ENCODE data around the gene NOL3. TPM values are rescaled to one million over a fixed set of nuclear protein-coding genes. Genes with fewer than 3 reads are reported as not detected.

Gene NOL3
- polyA plus RNA-seq, 1 of the 3 experiments (the other 2 are of a cell fraction): 34.1 TPM

GRCh38 chr16:67166110-67166547 lies 4.2 kb upstream of the NOL3 start:
- H3F3A ChIP-seq (replicated peaks; ENCODE audit: insufficient read depth): peaks cover 22% of the 10 kb centered on the region
- H3K4me1 ChIP-seq (ENCODE audit: control insufficient read depth in 1 of 2, insufficient read depth in 2 of 2, low read depth in 1 of 2, low read length in 1 of 2): peaks cover 16 to 41% of the 10 kb centered on the region in 2 experiments; a peak in 2 of 4 replicates
- no peak overlapping the region for H3K27ac ChIP-seq (ENCODE audit: low read depth in 2 of 2, low read length in 1 of 2)
- no peaks in the 10 kb centered on the region for H3K9me3 ChIP-seq
- POLR2A ChIA-PET: no interaction called here
- no peak for DNase-seq
- no peaks in the 10 kb centered on the region for H3K9me2 ChIP-seq
- no peaks in the 10 kb centered on the region for H3K27me3 ChIP-seq (ENCODE audit: insufficient read depth)
- no peak overlapping the region for H3K4me3 ChIP-seq (ENCODE audit: low read depth in 2 of 2, low read length in 1 of 2)
- H2AFZ ChIP-seq (ENCODE audit: low read depth): no peak overlapping the region
- H3K79me2 ChIP-seq (ENCODE audit: insufficient read depth): peaks cover 3% of the 10 kb centered on the region; the same call in 1 of the 2 replicates
- H4K20me1 ChIP-seq (ENCODE audit: insufficient read depth): no peaks in the 10 kb centered on the region
- H3K4me2 ChIP-seq: no peak overlapping the region
- TF ChIP-seq POLR2AphosphoS5 (IDR thresholded peaks at IDR 0.05; ENCODE audit: low read depth, low read length) (no peak), EP300 (IDR thresholded peaks at IDR 0.05; ENCODE audit: borderline replicate concordance in 1 of 2, low read depth in 1 of 2, low read length in 1 of 2) (no peak), TAF1 (IDR thresholded peaks at IDR 0.05; ENCODE audit: borderline replicate concordance, low read depth, low read length) (no peak), ELF1 (IDR thresholded peaks at IDR 0.05) (no peak), NRF1 (IDR thresholded peaks at IDR 0.05; ENCODE audit: low read depth, low read length) (no peak), FOXM1 (IDR thresholded peaks at IDR 0.05; ENCODE audit: low read depth) (no peak)
- TF ChIP-seq, protein P1, sequence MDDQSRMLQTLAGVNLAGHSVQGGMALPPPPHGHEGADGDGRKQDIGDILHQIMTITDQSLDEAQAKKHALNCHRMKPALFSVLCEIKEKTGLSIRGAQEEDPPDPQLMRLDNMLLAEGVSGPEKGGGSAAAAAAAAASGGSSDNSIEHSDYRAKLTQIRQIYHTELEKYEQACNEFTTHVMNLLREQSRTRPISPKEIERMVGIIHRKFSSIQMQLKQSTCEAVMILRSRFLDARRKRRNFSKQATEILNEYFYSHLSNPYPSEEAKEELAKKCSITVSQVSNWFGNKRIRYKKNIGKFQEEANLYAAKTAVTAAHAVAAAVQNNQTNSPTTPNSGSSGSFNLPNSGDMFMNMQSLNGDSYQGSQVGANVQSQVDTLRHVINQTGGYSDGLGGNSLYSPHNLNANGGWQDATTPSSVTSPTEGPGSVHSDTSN (IDR thresholded peaks at IDR 0.05): no peak
- TF ChIP-seq, protein P2, sequence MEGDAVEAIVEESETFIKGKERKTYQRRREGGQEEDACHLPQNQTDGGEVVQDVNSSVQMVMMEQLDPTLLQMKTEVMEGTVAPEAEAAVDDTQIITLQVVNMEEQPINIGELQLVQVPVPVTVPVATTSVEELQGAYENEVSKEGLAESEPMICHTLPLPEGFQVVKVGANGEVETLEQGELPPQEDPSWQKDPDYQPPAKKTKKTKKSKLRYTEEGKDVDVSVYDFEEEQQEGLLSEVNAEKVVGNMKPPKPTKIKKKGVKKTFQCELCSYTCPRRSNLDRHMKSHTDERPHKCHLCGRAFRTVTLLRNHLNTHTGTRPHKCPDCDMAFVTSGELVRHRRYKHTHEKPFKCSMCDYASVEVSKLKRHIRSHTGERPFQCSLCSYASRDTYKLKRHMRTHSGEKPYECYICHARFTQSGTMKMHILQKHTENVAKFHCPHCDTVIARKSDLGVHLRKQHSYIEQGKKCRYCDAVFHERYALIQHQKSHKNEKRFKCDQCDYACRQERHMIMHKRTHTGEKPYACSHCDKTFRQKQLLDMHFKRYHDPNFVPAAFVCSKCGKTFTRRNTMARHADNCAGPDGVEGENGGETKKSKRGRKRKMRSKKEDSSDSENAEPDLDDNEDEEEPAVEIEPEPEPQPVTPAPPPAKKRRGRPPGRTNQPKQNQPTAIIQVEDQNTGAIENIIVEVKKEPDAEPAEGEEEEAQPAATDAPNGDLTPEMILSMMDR (IDR thresholded peaks at IDR 0.05): no peak
- WGBS (ENCODE audit: low lambda C conversion rate): 90% methylated on average over 5 of the region's 18 CpGs
- no peaks in the 10 kb centered on the region for H3K36me3 ChIP-seq (replicated peaks in 1 of 2; ENCODE audit: control insufficient read depth in 1 of 2, insufficient read depth in 2 of 2, low read length in 1 of 2)
- CTCF ChIA-PET: interaction anchor here (0.7 to 2.3 kb wide), 3 partner anchors 11 to 557 kb away, joined by 3 to 13 read pairs (median 3); no protein-coding TSS in a partner anchor
- H3K9ac ChIP-seq: no peak overlapping the region

DNA sequence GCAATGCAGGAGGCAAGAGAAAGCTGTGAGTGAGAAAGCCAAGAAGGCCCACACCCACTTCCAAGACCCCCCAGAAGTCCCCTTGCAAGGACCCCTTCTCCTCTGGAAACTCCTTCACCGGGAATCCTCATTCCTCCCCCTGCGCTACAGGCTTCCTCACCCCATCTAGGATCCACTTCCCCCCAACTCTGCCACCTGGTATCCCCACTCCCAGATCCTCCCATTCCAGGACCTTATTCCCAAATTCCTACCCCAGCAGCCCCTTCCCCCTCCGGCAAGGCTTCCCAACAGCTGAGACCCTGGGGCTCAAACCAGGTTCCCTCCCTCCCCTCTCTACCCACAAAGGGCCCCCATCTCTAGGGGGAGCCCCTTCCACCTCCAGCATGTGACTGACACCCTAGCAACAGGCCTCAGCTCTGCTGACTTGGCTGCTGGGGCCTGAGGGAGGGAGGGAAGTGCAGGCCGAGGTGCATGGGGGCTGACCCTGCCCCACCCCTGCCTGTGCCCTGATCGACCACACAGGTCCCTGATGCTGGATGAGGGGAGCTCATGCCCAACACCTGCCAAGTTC lies 3.7 kb upstream of the NOL3 start:
- peaks cover 3% of the 10 kb centered on the region; the same call in 1 of the 2 replicates for H3K79me2 ChIP-seq (ENCODE audit: insufficient read depth)
- peaks cover 27% of the 10 kb centered on the region for H3F3A ChIP-seq (replicated peaks; ENCODE audit: insufficient read depth)
- WGBS (ENCODE audit: low lambda C conversion rate): 92% methylated on average over 5 of the region's 5 CpGs
- H3K27me3 ChIP-seq (ENCODE audit: insufficient read depth): no peaks in the 10 kb centered on the region
- no peak overlapping the region for H3K4me2 ChIP-seq
- H3K4me3 ChIP-seq (ENCODE audit: low read depth in 2 of 2, low read length in 1 of 2): no peak overlapping the region
- no peak overlapping the region for H3K9ac ChIP-seq
- no peaks in the 10 kb centered on the region for H3K36me3 ChIP-seq (replicated peaks in 1 of 2; ENCODE audit: control insufficient read depth in 1 of 2, insufficient read depth in 2 of 2, low read length in 1 of 2)
- no peaks in the 10 kb centered on the region for H3K9me2 ChIP-seq
- H3K9me3 ChIP-seq: no peaks in the 10 kb centered on the region
- no peak overlapping the region for H3K27ac ChIP-seq (ENCODE audit: low read depth in 2 of 2, low read length in 1 of 2)
- no peak overlapping the region for H2AFZ ChIP-seq (ENCODE audit: low read depth)
- TF ChIP-seq MEF2A (IDR thresholded peaks at IDR 0.05; ENCODE audit: borderline replicate concordance, low read depth) (no peak), YY1 (IDR thresholded peaks at IDR 0.05; ENCODE audit: low read depth) (no peak), SIN3A (IDR thresholded peaks at IDR 0.05; ENCODE audit: borderline replicate concordance, low read depth, low read length) (no peak), SMC3 (IDR thresholded peaks at IDR 0.05; ENCODE audit: low read depth, low read length) (no peak), ZBTB33 (IDR thresholded peaks at IDR 0.05; ENCODE audit: borderline replicate concordance, low read depth) (no peak), IRF3 (IDR thresholded peaks at IDR 0.05; ENCODE audit: low read depth, low read length) (no peak), FOXM1 (IDR thresholded peaks at IDR 0.05; ENCODE audit: low read depth) (no peak), RFX5 (IDR thresholded peaks at IDR 0.05; ENCODE audit: low read length) (no peak), NFIC (IDR thresholded peaks at IDR 0.05; ENCODE audit: borderline replicate concordance) (no peak), RXRA (IDR thresholded peaks at IDR 0.05; ENCODE audit: borderline replicate concordance, low read depth) (no peak), TAF1 (IDR thresholded peaks at IDR 0.05; ENCODE audit: borderline replicate concordance, low read depth, low read length) (no peak), RCOR1 (IDR thresholded peaks at IDR 0.05; ENCODE audit: low read length) (no peak)
- peaks cover 21 to 38% of the 10 kb centered on the region in 2 experiments; a peak in 2 of 4 replicates for H3K4me1 ChIP-seq (ENCODE audit: control insufficient read depth in 1 of 2, insufficient read depth in 2 of 2, low read depth in 1 of 2, low read length in 1 of 2)
- H4K20me1 ChIP-seq (ENCODE audit: insufficient read depth): no peaks in the 10 kb centered on the region
- POLR2A ChIA-PET: no interaction called here
- CTCF ChIA-PET: interaction anchor here (0.6 to 2.3 kb wide), 6 partner anchors 11 to 557 kb away, joined by 3 to 13 read pairs (median 3); no protein-coding TSS in a partner anchor
- no peak for DNase-seq
